ENCODE data around the gene INPP5F. TPM values are rescaled to one million over a fixed set of nuclear protein-coding genes. Genes with fewer than 3 reads are reported as not detected.

The INPP5F gene
- total RNA-seq, 120 experiments from 2014 or later: 46.3 to 226 (median 146) TPM

Other genes with a start within 250 kb of the INPP5F start
- 10 to 100 TPM in 44 of 120 experiments, 1 to 10 TPM in 76; 1.0 to 27.7 (median 8.8) TPM for gene RGS10, start 183.3 kb upstream of the INPP5F start, total RNA-seq
- gene TIAL1, start 129.1 kb upstream of the INPP5F start, total RNA-seq: 100 to 1,000 TPM in 79 of 120 experiments, 10 to 100 TPM in 41; 76.2 to 149 (median 107) TPM
- gene BAG3, start 74.7 kb upstream of the INPP5F start, total RNA-seq: 100 to 1,000 TPM in 12 of 120 experiments, 10 to 100 TPM in 108; 13.1 to 274 (median 32.3) TPM
- gene MCMBP, start 146.8 kb downstream of the INPP5F start, total RNA-seq: 10 to 100 TPM; 16.7 to 31.5 (median 23.3) TPM
- gene SEC23IP, start 166.7 kb downstream of the INPP5F start, total RNA-seq: 10 to 100 TPM; 19.3 to 61.5 (median 35.0) TPM